Endodermal cell (in vitro differentiated cells): ENCODE data around the gene CDCA3. TPM values are rescaled to one million over a fixed set of nuclear protein-coding genes. Genes with fewer than 3 reads are reported as not detected.

Experiments
- DNase-seq: peaks from one replicate; pipeline ENCODE4 v3.0.0-alpha.2; 2017
- H3K27ac ChIP-seq: 2 replicates; pipeline ENCODE4 v1.5.1; 2013; ENCODE audit warnings: mild to moderate bottlenecking, low read depth, low read length, moderate library complexity
- H3K27me3 ChIP-seq: 2 replicates; pipeline ENCODE4 v1.6.1; 2013; ENCODE audit warnings: mild to moderate bottlenecking, low read length, moderate library complexity; ENCODE audit not compliant: insufficient read depth, control insufficient read depth, poor library complexity, severe bottlenecking
- H3K36me3 ChIP-seq: 2 replicates; pipeline ENCODE4 v1.7.0; 2013; ENCODE audit warnings: mild to moderate bottlenecking, low read length, moderate library complexity; ENCODE audit not compliant: control insufficient read depth, insufficient read depth
- H3K4me1 ChIP-seq: one replicate; pipeline ENCODE4 v1.7.0; 2013; ENCODE audit warnings: low read length; ENCODE audit not compliant: control insufficient read depth, insufficient read depth
- H3K4me3 ChIP-seq: 2 replicates; pipeline ENCODE4 v1.5.1; 2013; ENCODE audit warnings: mild to moderate bottlenecking, low read length, moderate library complexity
- H3K9ac ChIP-seq: 2 replicates; pipeline ENCODE4 v1.6.1; 2013; ENCODE audit warnings: mild to moderate bottlenecking, low read length, moderate library complexity; ENCODE audit not compliant: poor library complexity, severe bottlenecking; ENCODE audit errors: extremely low read depth
- H3K9me3 ChIP-seq: 2 replicates; pipeline ENCODE4 v1.6.1; 2013; ENCODE audit warnings: mild to moderate bottlenecking, low read length, moderate library complexity; ENCODE audit not compliant: control insufficient read depth
- H3K27ac Mint-ChIP-seq: 2 replicates; pipeline ENCODE4 v1.8.0; 2020; ENCODE audit warnings: mixed read lengths
- H3K27me3 Mint-ChIP-seq: 2 replicates; pipeline ENCODE4 v1.8.0; 2021; ENCODE audit warnings: mild to moderate bottlenecking, mixed read lengths; ENCODE audit not compliant: insufficient read depth
- H3K36me3 Mint-ChIP-seq: 2 replicates; pipeline ENCODE4 v1.8.0; 2020; ENCODE audit warnings: low read depth, mixed read lengths
- H3K4me1 Mint-ChIP-seq: 2 replicates; pipeline ENCODE4 v1.8.0; 2020; ENCODE audit warnings: mixed read lengths
- H3K4me3 Mint-ChIP-seq: 2 replicates; pipeline ENCODE4 v1.8.0; 2020; ENCODE audit warnings: mild to moderate bottlenecking, moderate library complexity, mixed read lengths
- H3K9me3 Mint-ChIP-seq: 2 replicates; pipeline ENCODE4 v1.8.0; 2020; ENCODE audit warnings: mild to moderate bottlenecking, mixed read lengths
- WGBS, 2 experiments: methylation state at CpG; one replicate each; pipeline versions ENCODE4 v1.1.5 to v1.1.7; 2013; ENCODE audit warnings: missing lambda C conversion rate in 2 of 2, mixed read lengths in 1 of 2; ENCODE audit not compliant: insufficient coverage in 1 of 2, insufficient read length in 1 of 2; 5-methylcytosine and 5-hydroxymethylcytosine counted together
- total RNA-seq, 2 donors: library from RNA; stranded (reverse); fragmentation: NEBNext Ultra II Directional in 1 of 2; extraction: Animal tissue kit (Norgen Biotek cat#: 25700) in 1 of 2; gene quantifications; 2 replicates in 1 of 2; 3 replicates in 1 of 2; pipeline ENCODE4 v1.2.1, GENCODE V29; 2021
- TF ChIP-seq, protein P1 (sequence below): fragments of 200-600 bp; sonication (generic); conservative IDR thresholded peaks from 2 replicates; pipeline ENCODE4 v1.5.0; 2021; ENCODE audit warnings: antibody characterized with exemption, mild to moderate bottlenecking

CDCA3 gene
- total RNA-seq, 2 donors from 2014 or later, result 53.1 to 63.9 TPM

DNA sequence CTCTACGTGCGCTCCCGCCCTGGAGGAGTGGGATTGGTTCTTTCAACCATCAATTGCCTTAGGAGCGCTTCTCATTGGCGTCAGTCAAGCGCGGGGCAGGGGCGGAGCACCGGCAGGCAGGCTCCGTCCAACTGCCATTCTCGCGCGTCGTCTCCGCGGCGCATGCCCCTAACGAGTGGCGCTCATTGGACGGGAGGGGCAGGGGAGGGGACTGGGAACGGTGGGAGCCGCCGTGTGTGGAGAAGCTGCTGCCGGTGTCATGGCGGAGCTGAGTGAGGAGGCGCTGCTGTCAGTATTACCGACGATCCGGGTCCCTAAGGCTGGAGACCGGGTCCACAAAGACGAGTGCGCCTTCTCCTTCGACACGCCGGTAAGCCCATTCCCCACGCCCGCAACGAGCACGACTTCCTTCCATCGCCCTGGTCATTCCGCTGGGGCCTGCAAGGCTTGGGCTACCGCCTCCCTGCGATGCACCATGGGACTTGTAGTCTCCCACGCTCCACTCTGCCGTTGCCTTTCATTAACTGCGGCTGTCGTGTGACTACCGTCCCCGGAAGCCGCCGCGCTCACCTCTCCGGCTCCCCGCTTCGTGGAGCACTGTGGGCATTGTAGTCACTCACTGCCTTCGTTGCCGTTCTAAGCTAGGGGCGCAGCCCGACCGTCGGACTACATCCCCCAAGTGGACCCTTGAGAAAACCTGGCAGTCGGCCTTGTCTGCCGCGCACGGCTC, 1.0 kb upstream of the CDCA3 start, which contains the start of gene USP5:
Gene USP5 (plus strand): TSS at position 230 of the 730 bp plus-strand sequence. CDS start 30 bp downstream, at position 260.
- 0% methylated on average over 54 to 65 of the region's 65 CpGs for WGBS, 2 experiments
- Mint-ChIP-seq H3K27ac (peak within 1 kb of the TSS; percentile 99), H3K36me3 (peaks cover 46% of the 10 kb centered on the region), H3K4me1 (peaks cover 25% of the 10 kb centered on the region), H3K9me3 (no peaks in the 10 kb centered on the region), H3K27me3 (no peaks in the 10 kb centered on the region), H3K4me3 (peak within 1 kb of the TSS; percentile 88)
- Histone ChIP-seq H3K9me3 (no peaks in the 10 kb centered on the region), H3K27me3 (no peaks in the 10 kb centered on the region), H3K27ac (peak within 1 kb of the TSS; percentile 85), H3K4me1 (peaks cover 2% of the 10 kb centered on the region), H3K4me3 (peak within 1 kb of the TSS; percentile 92), H3K36me3 (peaks cover 48% of the 10 kb centered on the region), H3K9ac (peak within 1 kb of the TSS; percentile 56)
- TF ChIP-seq, protein P1, sequence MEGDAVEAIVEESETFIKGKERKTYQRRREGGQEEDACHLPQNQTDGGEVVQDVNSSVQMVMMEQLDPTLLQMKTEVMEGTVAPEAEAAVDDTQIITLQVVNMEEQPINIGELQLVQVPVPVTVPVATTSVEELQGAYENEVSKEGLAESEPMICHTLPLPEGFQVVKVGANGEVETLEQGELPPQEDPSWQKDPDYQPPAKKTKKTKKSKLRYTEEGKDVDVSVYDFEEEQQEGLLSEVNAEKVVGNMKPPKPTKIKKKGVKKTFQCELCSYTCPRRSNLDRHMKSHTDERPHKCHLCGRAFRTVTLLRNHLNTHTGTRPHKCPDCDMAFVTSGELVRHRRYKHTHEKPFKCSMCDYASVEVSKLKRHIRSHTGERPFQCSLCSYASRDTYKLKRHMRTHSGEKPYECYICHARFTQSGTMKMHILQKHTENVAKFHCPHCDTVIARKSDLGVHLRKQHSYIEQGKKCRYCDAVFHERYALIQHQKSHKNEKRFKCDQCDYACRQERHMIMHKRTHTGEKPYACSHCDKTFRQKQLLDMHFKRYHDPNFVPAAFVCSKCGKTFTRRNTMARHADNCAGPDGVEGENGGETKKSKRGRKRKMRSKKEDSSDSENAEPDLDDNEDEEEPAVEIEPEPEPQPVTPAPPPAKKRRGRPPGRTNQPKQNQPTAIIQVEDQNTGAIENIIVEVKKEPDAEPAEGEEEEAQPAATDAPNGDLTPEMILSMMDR, result no peak
- peak; percentile 100 for DNase-seq

DNA sequence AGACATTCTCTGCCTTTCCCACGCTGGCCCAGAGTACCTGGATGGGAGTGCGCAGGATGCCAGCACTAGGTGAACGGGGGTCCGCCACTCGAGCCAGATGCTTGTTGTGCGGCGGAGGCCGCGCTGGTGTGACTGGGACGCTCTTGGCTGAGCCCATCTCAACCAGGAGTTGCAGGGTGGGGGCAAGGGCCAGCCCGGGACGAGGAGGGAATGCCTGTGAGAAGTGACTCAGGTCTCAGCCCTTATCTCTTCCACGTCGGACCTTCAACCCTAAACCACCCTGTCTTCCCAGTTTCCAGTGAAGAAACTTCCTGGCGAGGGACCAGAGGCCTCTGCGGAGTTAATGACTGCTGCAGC, 312 bp downstream of the CDCA3 start:
- no peaks in the 10 kb centered on the region for H3K9me3 ChIP-seq
- H3K4me1 ChIP-seq, result peaks cover 2% of the 10 kb centered on the region
- H3K9me3 Mint-ChIP-seq, result no peaks in the 10 kb centered on the region
- peaks cover 48% of the 10 kb centered on the region for H3K36me3 ChIP-seq
- peaks cover 44% of the 10 kb centered on the region for H3K36me3 Mint-ChIP-seq
- no peak for DNase-seq
- no peaks in the 10 kb centered on the region for H3K27me3 ChIP-seq
- H3K27me3 Mint-ChIP-seq, result no peaks in the 10 kb centered on the region
- H3K4me3 ChIP-seq, result peak overlapping the region; percentile 92
- peak overlapping the region; percentile 88 for H3K4me3 Mint-ChIP-seq
- H3K9ac ChIP-seq, result peak overlapping the region; percentile 56
- TF ChIP-seq, protein P1, result no peak
- H3K27ac ChIP-seq, result no peak overlapping the region
- H3K27ac Mint-ChIP-seq, result peak overlapping the region; percentile 99
- peaks cover 25% of the 10 kb centered on the region for H3K4me1 Mint-ChIP-seq
- WGBS, 2 experiments, result 10 to 26% methylated on average over 9 to 16 of the region's 16 CpGs

DNA sequence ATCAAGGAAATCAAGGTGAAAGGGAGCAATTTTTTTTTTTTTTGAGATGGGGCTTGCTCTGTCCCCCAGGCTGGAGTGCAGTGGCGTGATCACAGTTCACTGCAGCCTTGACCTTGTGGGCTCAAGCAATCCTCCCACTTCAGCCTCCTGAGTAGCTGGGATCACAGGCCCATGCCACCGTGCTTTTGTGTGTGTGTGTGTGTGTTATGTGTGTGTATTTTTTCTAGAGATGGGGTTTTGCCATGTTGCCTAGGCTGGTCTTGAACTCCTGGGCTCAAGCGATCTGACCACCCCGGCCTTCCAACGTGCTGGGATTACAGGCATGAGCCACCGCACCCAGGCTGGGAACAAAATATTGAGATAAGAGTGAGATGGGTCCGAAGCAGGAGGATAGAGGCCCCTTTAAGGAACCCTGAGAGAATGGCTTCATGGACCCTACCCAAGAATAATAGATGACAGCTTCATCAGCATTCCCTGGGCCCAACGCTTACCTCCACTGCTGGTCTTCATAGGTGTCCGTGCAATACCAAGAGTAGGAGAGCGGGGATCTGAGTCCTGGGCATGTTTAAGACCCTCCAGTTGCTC, 1.0 kb downstream of the CDCA3 start:
- Mint-ChIP-seq H3K4me3 (peak overlapping the region; percentile 88), H3K4me1 (peaks cover 25% of the 10 kb centered on the region), H3K27me3 (no peaks in the 10 kb centered on the region), H3K36me3 (peaks cover 43% of the 10 kb centered on the region), H3K27ac (peak overlapping the region; percentile 99), H3K9me3 (no peaks in the 10 kb centered on the region)
- H3K4me1 ChIP-seq, result peaks cover 2% of the 10 kb centered on the region
- H3K9ac ChIP-seq, result peak overlapping the region; percentile 56
- H3K36me3 ChIP-seq, result peaks cover 47% of the 10 kb centered on the region
- no peaks in the 10 kb centered on the region for H3K27me3 ChIP-seq
- no peak overlapping the region for H3K27ac ChIP-seq
- 86 to 87% methylated on average over 9 to 10 of the region's 10 CpGs for WGBS, 2 experiments
- H3K9me3 ChIP-seq, result no peaks in the 10 kb centered on the region
- TF ChIP-seq, protein P1, result no peak
- DNase-seq, result no peak
- H3K4me3 ChIP-seq, result peak overlapping the region; percentile 92
